Activated naive CD4-positive, alpha-beta T cell treated with anti-CD3 and anti-CD28 coated beads for 36 hours (primary cell): ENCODE measurements around the gene TANK. TPM values are rescaled to one million over a fixed set of nuclear protein-coding genes. Genes with fewer than 3 reads are reported as not detected.
"Not testable (repeated sequence)": the region's sequence is repeated elsewhere in the genome, so short reads cannot be mapped to it uniquely, and the experiment has no call there.

ENCODE experiments used
- CTCF ChIA-PET: fragments of 350-600 bp; sonication (Branson Sonifier 250); formaldehyde crosslinking; loops from one replicate; lab custom pipeline; 2021; ENCODE audit warnings: antibody characterized with exemption; lab: Charles Lee
- DNase-seq: peaks from one replicate; pipeline ENCODE4 v3.0.0-alpha.2; 2020
- H3K27ac Mint-ChIP-seq: one replicate; pipeline ENCODE4 v1.8.0; 2021; ENCODE audit warnings: mild to moderate bottlenecking, mixed read lengths
- H3K27me3 Mint-ChIP-seq: one replicate; pipeline ENCODE4 v1.8.0; 2021; ENCODE audit warnings: low read depth, mixed read lengths
- H3K36me3 Mint-ChIP-seq: one replicate; pipeline ENCODE4 v1.8.0; 2021; ENCODE audit warnings: low read depth, mixed read lengths
- H3K4me1 Mint-ChIP-seq: one replicate; pipeline ENCODE4 v1.8.0; 2021; ENCODE audit warnings: low read depth, mixed read lengths
- H3K4me3 Mint-ChIP-seq: one replicate; pipeline ENCODE4 v1.8.0; 2021; ENCODE audit warnings: mild to moderate bottlenecking, moderate library complexity, mixed read lengths
- H3K9me3 Mint-ChIP-seq: one replicate; pipeline ENCODE4 v1.8.0; 2021; ENCODE audit warnings: mixed read lengths
- intact Hi-C: fragments of 100-400 bp; cut with micrococcal nuclease; formaldehyde crosslinking; loops from one replicate; pipeline ENCODE4 v1.15.1; 2023
- total RNA-seq, 2 experiments: library from RNA; stranded (reverse); gene quantifications; one replicate each; pipeline ENCODE4 v1.2.3, GENCODE V29; 2021

TANK gene
- total RNA-seq, 2 experiments from 2014 or later, result 48.6 to 50.4 TPM

DNA sequence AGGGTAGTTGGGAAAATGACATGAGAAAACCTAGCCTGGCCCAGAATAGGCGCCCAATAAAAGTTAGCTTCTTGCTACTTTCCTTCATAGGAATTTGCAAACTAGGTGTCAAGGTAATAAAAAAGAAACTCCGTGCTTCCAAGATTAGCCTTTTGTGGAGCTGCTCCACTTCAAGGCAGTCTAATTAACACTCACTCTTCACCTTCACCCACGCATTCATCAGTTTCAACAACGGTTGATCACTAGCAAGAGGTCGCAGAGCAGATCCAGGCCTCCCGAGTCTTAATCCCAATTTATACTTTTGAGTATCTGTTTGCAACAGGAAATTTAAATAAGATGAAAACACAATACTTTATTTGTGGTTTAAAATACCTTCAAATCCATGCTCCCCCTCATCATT, 39.5 kb upstream of the TANK start:
- peaks cover 20% of the 10 kb centered on the region for H3K4me1 Mint-ChIP-seq
- CTCF ChIA-PET, result interaction anchor here (2.8 to 3.0 kb wide), 2 partner anchors 15 to 57 kb away, joined by 7 to 10 read pairs; no protein-coding TSS in a partner anchor
- H3K27ac Mint-ChIP-seq, result no peak overlapping the region
- H3K9me3 Mint-ChIP-seq, result no peaks in the 10 kb centered on the region
- H3K27me3 Mint-ChIP-seq, result no peaks in the 10 kb centered on the region
- no peak for DNase-seq
- H3K4me3 Mint-ChIP-seq, result no peak overlapping the region
- no peaks in the 10 kb centered on the region for H3K36me3 Mint-ChIP-seq
- intact Hi-C loops, result loop anchor here (5.0 kb wide), 1 partner anchor 842 kb away; no protein-coding TSS in a partner anchor

DNA sequence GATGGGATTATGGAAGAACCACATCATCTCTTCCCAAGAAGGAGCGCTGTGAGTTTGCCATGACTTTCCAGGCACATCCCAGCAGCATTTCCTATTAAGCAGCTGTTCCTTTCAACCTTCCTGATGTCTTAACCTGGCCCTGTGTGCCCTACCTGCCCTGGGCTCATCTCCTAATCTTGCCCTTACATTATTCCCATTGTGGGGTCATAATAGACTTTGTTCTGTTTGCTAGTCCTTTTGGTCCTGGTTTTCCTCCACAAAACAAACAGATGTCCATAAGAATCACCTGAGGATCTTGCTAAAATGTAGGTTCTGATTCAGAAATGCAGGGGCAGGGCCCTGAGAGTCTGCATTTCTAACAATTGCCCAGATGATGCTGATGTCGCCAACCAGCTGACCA, 38.6 kb upstream of the TANK start:
- CTCF ChIA-PET, result no interaction called here
- no peaks in the 10 kb centered on the region for H3K27me3 Mint-ChIP-seq
- H3K36me3 Mint-ChIP-seq, result no peaks in the 10 kb centered on the region
- DNase-seq, result no peak
- peaks cover 20% of the 10 kb centered on the region for H3K4me1 Mint-ChIP-seq
- no peaks in the 10 kb centered on the region for H3K9me3 Mint-ChIP-seq
- H3K27ac Mint-ChIP-seq, result no peak overlapping the region
- no peak overlapping the region for H3K4me3 Mint-ChIP-seq
- intact Hi-C loops, result loop anchor here (5.0 kb wide), 1 partner anchor 841 kb away; no protein-coding TSS in a partner anchor

- peak; percentile 70 for DNase-seq
- Mint-ChIP-seq H3K36me3 (no peaks in the 10 kb centered on the region), H3K4me3 (no peak overlapping the region), H3K27me3 (peaks cover 3% of the 10 kb centered on the region), H3K4me1 (peaks cover 20% of the 10 kb centered on the region), H3K9me3 (no peaks in the 10 kb centered on the region), H3K27ac (peak overlapping the region; percentile 3)
- CTCF ChIA-PET, result interaction anchor here (0.6 to 1.8 kb wide), 5 partner anchors 8 to 254 kb away, joined by 3 to 4 read pairs (median 4); no protein-coding TSS in a partner anchor
- intact Hi-C loops, result loop anchor here (1.0 to 5.0 kb wide), 8 partner anchors 13 to 899 kb away; partner anchors contain the start of gene TANK
Observed at GRCh38 chr2:161122772-161123530, 37.3 kb upstream of the TANK start.

DNA sequence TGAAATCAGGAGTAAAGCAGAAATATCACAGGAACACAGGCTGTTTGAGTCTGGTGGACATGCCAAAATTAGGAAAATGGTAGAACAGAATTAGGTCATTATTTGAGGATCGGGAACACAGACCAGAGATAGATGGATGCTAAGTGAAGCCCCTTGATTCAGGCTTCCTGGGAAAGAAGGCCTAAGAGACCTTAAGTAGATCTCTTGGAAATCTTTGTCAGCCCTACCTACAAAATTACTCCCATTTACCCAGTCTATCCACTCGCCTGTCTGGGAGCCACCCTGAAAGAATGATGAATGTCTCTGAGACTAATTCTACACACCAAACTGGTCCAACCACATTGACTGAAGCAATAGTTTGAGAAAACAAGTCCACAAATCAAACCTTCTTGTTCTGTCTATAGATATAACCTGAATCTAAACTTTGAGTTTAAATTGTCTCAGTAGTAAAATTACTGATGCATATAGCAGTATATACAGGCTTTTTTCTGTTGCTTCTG, 36.6 kb upstream of the TANK start:
- Mint-ChIP-seq H3K4me1 (peaks cover 23% of the 10 kb centered on the region), H3K4me3 (no peak overlapping the region), H3K27ac (peak overlapping the region; percentile 3), H3K36me3 (no peaks in the 10 kb centered on the region), H3K27me3 (peaks cover 3% of the 10 kb centered on the region), H3K9me3 (no peaks in the 10 kb centered on the region)
- intact Hi-C loops, result loop anchor here (1.0 to 5.0 kb wide), 8 partner anchors 13 to 899 kb away; partner anchors contain the start of gene TANK
- CTCF ChIA-PET, result interaction anchor here (0.9 to 1.8 kb wide), 3 partner anchors 8 to 10 kb away, joined by 3 to 4 read pairs (median 4); no protein-coding TSS in a partner anchor
- no peak for DNase-seq

GRCh38 chr2:161124201-161124600, 36.0 kb upstream of the TANK start:
- Mint-ChIP-seq H3K4me1 (peaks cover 29% of the 10 kb centered on the region), H3K36me3 (no peaks in the 10 kb centered on the region), H3K9me3 (no peaks in the 10 kb centered on the region), H3K4me3 (no peak overlapping the region), H3K27me3 (peaks cover 3% of the 10 kb centered on the region), H3K27ac (no peak overlapping the region)
- DNase-seq, result no peak
- intact Hi-C loops, result loop anchor here (5.0 kb wide), 1 partner anchor 838 kb away; no protein-coding TSS in a partner anchor
- CTCF ChIA-PET, result interaction anchor here (0.9 to 1.8 kb wide), 3 partner anchors 9 to 10 kb away, joined by 3 to 4 read pairs (median 3); no protein-coding TSS in a partner anchor

DNA sequence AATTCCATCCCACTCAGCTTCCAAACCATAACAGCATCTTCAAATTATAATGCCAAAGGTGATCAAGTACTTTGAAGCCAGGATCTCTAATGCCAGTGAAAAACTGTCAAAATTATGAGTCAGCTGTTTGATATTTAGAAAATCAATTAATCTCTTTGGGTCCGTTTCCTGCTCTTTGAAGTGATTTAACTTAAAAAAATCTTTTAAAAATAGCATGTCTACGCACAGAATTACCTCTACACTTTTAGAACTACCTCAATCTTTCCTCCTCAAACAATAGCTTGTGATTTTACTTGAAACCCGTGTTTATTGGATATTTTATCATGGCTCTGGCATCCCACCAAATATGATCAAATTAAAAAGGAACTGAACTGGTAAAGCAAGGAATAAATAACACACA, 31.3 kb upstream of the TANK start:
- Mint-ChIP-seq H3K36me3 (peaks cover 2% of the 10 kb centered on the region), H3K9me3 (peaks cover 1% of the 10 kb centered on the region), H3K4me3 (no peak overlapping the region), H3K27ac (no peak overlapping the region), H3K27me3 (peaks cover 3% of the 10 kb centered on the region), H3K4me1 (peaks cover 21% of the 10 kb centered on the region)
- CTCF ChIA-PET, result no interaction called here
- no peak for DNase-seq
- intact Hi-C loops, result no loop called here

- CTCF ChIA-PET, result no interaction called here
- Mint-ChIP-seq H3K27me3 (peaks cover 3% of the 10 kb centered on the region), H3K4me1 (peaks cover 26% of the 10 kb centered on the region), H3K9me3 (peaks cover 1% of the 10 kb centered on the region), H3K36me3 (peaks cover 2% of the 10 kb centered on the region), H3K27ac (no peak overlapping the region), H3K4me3 (no peak overlapping the region)
- intact Hi-C loops, result loop anchor here (10.0 kb wide), 1 partner anchor 646 kb away; no protein-coding TSS in a partner anchor
- DNase-seq, result peak; percentile 21
Observed at GRCh38 chr2:161130354-161130753, 29.9 kb upstream of the TANK start.

DNA sequence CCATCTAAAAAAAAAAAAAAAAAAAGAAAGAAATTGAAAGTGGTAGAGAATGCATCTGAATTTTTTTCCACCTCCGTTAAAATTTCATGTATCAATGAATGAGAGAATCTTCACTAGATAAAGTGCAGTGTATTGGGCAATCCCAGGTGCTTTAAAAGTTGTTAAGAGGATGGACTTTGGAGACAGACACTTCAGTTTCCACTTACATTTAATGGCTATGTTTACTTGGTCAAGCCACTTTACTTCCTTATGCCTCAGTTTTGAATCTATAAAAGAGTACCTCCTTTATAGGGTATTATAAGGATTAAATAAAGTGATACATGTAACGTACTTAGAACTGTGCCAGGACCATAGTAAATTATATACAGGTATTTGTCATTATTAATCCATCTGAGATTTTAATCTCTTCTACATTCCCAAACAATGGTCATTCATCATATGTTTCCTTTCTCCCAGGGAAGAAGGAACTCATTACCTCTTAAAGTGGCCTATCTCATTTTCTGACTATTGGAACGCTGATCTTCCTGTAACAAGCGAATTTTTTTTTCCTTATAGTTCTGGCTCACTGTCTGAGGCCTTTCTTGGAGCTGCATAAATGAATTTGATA, 29.1 kb upstream of the TANK start:
- CTCF ChIA-PET, result no interaction called here
- H3K4me1 Mint-ChIP-seq, result peaks cover 31% of the 10 kb centered on the region
- intact Hi-C loops, result loop anchor here (10.0 kb wide), 1 partner anchor 646 kb away; no protein-coding TSS in a partner anchor

GRCh38 chr2:161131804-161132203, 28.4 kb upstream of the TANK start:
- no peak overlapping the region for H3K4me3 Mint-ChIP-seq
- intact Hi-C loops, result loop anchor here (10.0 kb wide), 1 partner anchor 647 kb away; no protein-coding TSS in a partner anchor
- peaks cover 3% of the 10 kb centered on the region for H3K27me3 Mint-ChIP-seq
- peaks cover 38% of the 10 kb centered on the region for H3K4me1 Mint-ChIP-seq
- H3K9me3 Mint-ChIP-seq, result peaks cover 1% of the 10 kb centered on the region
- H3K27ac Mint-ChIP-seq, result no peak overlapping the region
- peaks cover 2% of the 10 kb centered on the region for H3K36me3 Mint-ChIP-seq
- CTCF ChIA-PET, result no interaction called here
- DNase-seq, result no peak

More for the DNA sequence above, 29.1 kb upstream of the TANK start:
- no peak overlapping the region for H3K4me3 Mint-ChIP-seq
- peaks cover 1% of the 10 kb centered on the region for H3K9me3 Mint-ChIP-seq
- H3K36me3 Mint-ChIP-seq, result peaks cover 2% of the 10 kb centered on the region
- H3K27ac Mint-ChIP-seq, result no peak overlapping the region
- peaks cover 3% of the 10 kb centered on the region for H3K27me3 Mint-ChIP-seq
- no peak for DNase-seq

- CTCF ChIA-PET, result interaction anchor here (0.7 to 1.2 kb wide), 2 partner anchors 9 to 24 kb away, joined by 3 to 4 read pairs; no protein-coding TSS in a partner anchor
- not testable (repeated sequence) for H3K27ac Mint-ChIP-seq, H3K9me3 Mint-ChIP-seq, DNase-seq, H3K27me3 Mint-ChIP-seq, H3K4me3 Mint-ChIP-seq, H3K36me3 Mint-ChIP-seq
- intact Hi-C loops, result loop anchor here (10.0 kb wide), 1 partner anchor 648 kb away; no protein-coding TSS in a partner anchor
- H3K4me1 Mint-ChIP-seq, result peaks cover 38% of the 10 kb centered on the region
Observed at GRCh38 chr2:161132384-161132783, 27.8 kb upstream of the TANK start.

GRCh38 chr2:161133366-161133765, 26.9 kb upstream of the TANK start:
- intact Hi-C loops, result loop anchor here (10.0 kb wide), 1 partner anchor 649 kb away; no protein-coding TSS in a partner anchor
- CTCF ChIA-PET, result interaction anchor here (0.7 to 1.2 kb wide), 4 partner anchors 9 to 143 kb away, joined by 3 to 4 read pairs (median 3); no protein-coding TSS in a partner anchor
- no peak for DNase-seq
- H3K27ac Mint-ChIP-seq, result no peak overlapping the region
- no peaks in the 10 kb centered on the region for H3K27me3 Mint-ChIP-seq
- H3K9me3 Mint-ChIP-seq, result peaks cover 1% of the 10 kb centered on the region
- no peak overlapping the region for H3K4me3 Mint-ChIP-seq
- H3K4me1 Mint-ChIP-seq, result peaks cover 38% of the 10 kb centered on the region
- peaks cover 4% of the 10 kb centered on the region for H3K36me3 Mint-ChIP-seq
